ENCODE data around the gene HIVEP3.

GRCh38 chr1:41846625-41847405 lies 71.9 kb downstream of the HIVEP3 start:
- no peak for TF ChIP-seq POLR2A (IDR thresholded peaks at IDR 0.05)
- no peak for TF ChIP-seq CTCF (IDR thresholded peaks at IDR 0.05)
